Heart right ventricle (tissue), 16 donors: ENCODE results near the gene NSMCE1. TPM values are rescaled to one million over a fixed set of nuclear protein-coding genes. Genes with fewer than 3 reads are reported as not detected.
A peak's percentile ranks its signal among the peaks of the same experiment; 100 is the strongest.

Experiments
- ATAC-seq, 8 donors: fragments of 200-7000 bp; cut with Tn5 transposase; one replicate each; pipeline ENCODE4 v1.9.1; 2020; ENCODE audit warnings: mild to moderate bottlenecking in 8 of 8, moderate library complexity in 8 of 8, moderate number of reproducible peaks in 1 of 8
- DNase-seq, 2 donors: peaks; one replicate each; pipeline ENCODE4 v3.0.0-alpha.2; 2020
- H3K27ac ChIP-seq, 10 donors: fragments of 200-600 bp; sonication (generic) in 2 of 10; one replicate each; pipeline versions ENCODE4 v1.5.0 to v1.8.0; 2020 to 2022; ENCODE audit warnings: mild to moderate bottlenecking in 3 of 10
- H3K27me3 ChIP-seq, 7 donors: fragments of 200-600 bp; one replicate each; pipeline ENCODE4 v1.8.0; 2021 to 2022; ENCODE audit warnings: mild to moderate bottlenecking in 2 of 7
- H3K36me3 ChIP-seq, 9 donors: fragments of 200-600 bp; sonication (generic) in 1 of 9; one replicate each; pipeline versions ENCODE4 v1.5.0 to v1.8.0; 2020 to 2022; ENCODE audit warnings: mild to moderate bottlenecking in 2 of 9
- H3K4me1 ChIP-seq, 9 donors: fragments of 200-600 bp; sonication (generic) in 1 of 9; one replicate each; pipeline versions ENCODE4 v1.5.0 to v1.8.0; 2020 to 2022; ENCODE audit warnings: mild to moderate bottlenecking in 4 of 9
- H3K4me3 ChIP-seq, 10 donors: fragments of 200-600 bp; sonication (generic) in 2 of 10; one replicate each; pipeline versions ENCODE4 v1.5.0 to v1.8.0; 2020 to 2022; ENCODE audit warnings: mild to moderate bottlenecking in 7 of 10, moderate library complexity in 2 of 10
- H3K9me3 ChIP-seq, 11 donors: fragments of 200-600 bp in 10 of 11; sonication (generic) in 2 of 11; one replicate each; pipeline versions ENCODE4 v1.5.0 to v1.8.0; 2013 to 2022; ENCODE audit warnings: mild to moderate bottlenecking in 2 of 11, control low read depth in 1 of 11, moderate library complexity in 1 of 11
- CTCF ChIP-seq, 9 donors: fragments of 200-600 bp; sonication (generic) in 2 of 9; IDR thresholded peaks; one replicate each; pipeline versions ENCODE4 v1.5.0 to v1.8.0; 2021 to 2022; ENCODE audit warnings: antibody characterized with exemption in 9 of 9, mild to moderate bottlenecking in 5 of 9, moderate library complexity in 1 of 9
- WGBS, 2 donors: extraction: QIAGEN DNeasy Blood & Tissue Kit; methylation state at CpG; one replicate each; pipeline ENCODE4 v1.1.7; 2013; ENCODE audit warnings: inconsistent platforms in 1 of 2; 5-methylcytosine and 5-hydroxymethylcytosine counted together
- intact Hi-C, 10 donors: fragments of 100-400 bp; cut with DNase I; formaldehyde crosslinking; loops; one replicate each; pipeline versions ENCODE4 v1.11.1 to v1.14.2; 2022
- polyA plus RNA-seq, 2 donors: library from polyadenylated mRNA; stranded (reverse); fragments of 200-250 nt; gene quantifications; one replicate each; pipeline ENCODE4 v1.2.3, GENCODE V29; 2013
- total RNA-seq, 10 donors: library from RNA; stranded (reverse); fragmentation: NEBNext Ultra II Directional in 3 of 10; extraction: Animal tissue kit (Norgen Biotek cat#: 25700) in 3 of 10; gene quantifications; one replicate each; pipeline versions ENCODE4 v1.2.1 to v1.2.4, GENCODE V29; 2021 to 2023
- donor health status: Arrhythmogenic right ventricular cardiomyopathy.
- donor health status: ischemic (EF 13 %, LVEDD 7.1; RV severe dilation, severe dysfunction).
- donor health status: healthy with polysubstance abuse.
- donor health status: DM: no; HTN: yes; CAD: no.
- donor health status: DM: no; HTN: no; CAD: no.
- donor health status: ischemic (EF 25% LVEDD 6.9; RV normal size, moderate dysfunction).
- donor health status: ischemic (EF 25% LVEDD 5.7; RV mildly dilated, moderate dysfunction).
- donor health status: healthy.
- donor health status: DM: yes; HTN: yes; CAD: no.
- donor health status: Ischemic cardiomyopathy.
- donor health status: ischemic (EF 35%, LVEDD 5.7; RV mildly dilated, moderate dysfunction).
- donor health status: nonischemic (EF 11% LVEDD 7.7; RV severe dilation, severe dysfunction).
- donor health status: DM: yes; HTN: yes; CAD: no.
- donor health status: PGD.
- donor health status: ischemic (EF 29% LVEDD 5.4; RV normal size, mild dysfunction).
- donor health status: nonischemic (EF 23%, LVEDD 6.1; RV moderate dilation, normal function).

Gene NSMCE1
- total and polyA plus RNA-seq, 12 donors, result 33.5 to 57.1 (median 38.1) TPM

- peaks cover 0 to 25% (median 18%) of the 10 kb centered on the region in 9 donors for H3K4me1 ChIP-seq
- H3K27me3 ChIP-seq, result peaks cover 0 to 12% (median 0%) of the 10 kb centered on the region in 7 donors
- WGBS, 2 donors, result 71 to 72% methylated on average over 16 of the region's 16 CpGs
- peaks cover 0 to 13% (median 0%) of the 10 kb centered on the region in 11 donors for H3K9me3 ChIP-seq
- no peaks in the 10 kb centered on the region for H3K36me3 ChIP-seq
- DNase-seq (no peak), ATAC-seq (no peak)
- intact Hi-C loops, result loop anchor here in 6 of 10 donors (5.0 to 10.0 kb wide), 4 partner anchors 54 to 76 kb away; no protein-coding TSS in a partner anchor
- no peak overlapping the region for H3K27ac ChIP-seq
- TF ChIP-seq CTCF (IDR thresholded peaks at IDR 0.05), result no peak
- H3K4me3 ChIP-seq, result no peak overlapping the region
Observed at GRCh38 chr16:27310576-27311447, 42.2 kb upstream of the NSMCE1 start.

DNA sequence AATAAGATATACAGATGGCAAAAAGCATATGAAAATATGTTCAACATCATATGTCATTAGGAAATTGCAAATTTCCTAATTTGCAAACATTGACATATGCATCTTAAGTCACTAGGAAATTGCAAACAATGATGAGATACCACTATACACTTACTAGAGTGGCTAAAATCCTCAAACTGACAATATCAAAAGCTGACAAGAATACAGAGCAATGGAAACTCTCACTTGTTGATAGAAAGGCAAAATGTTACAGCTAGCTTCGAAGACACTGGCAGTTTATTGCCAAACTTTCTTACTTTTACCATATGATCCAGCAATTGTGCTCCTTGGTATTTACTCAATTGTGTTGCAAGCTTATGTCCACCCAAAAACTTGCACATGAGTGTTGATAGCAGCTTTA, 40.2 kb upstream of the NSMCE1 start:
- intact Hi-C loops, result loop anchor here in 1 of 10 donors (10.0 kb wide), 1 partner anchor 46 kb away; no protein-coding TSS in a partner anchor
- WGBS, 2 donors, result 86% methylated on average over 1 of the region's 1 CpG
- no peak for ATAC-seq
- H3K4me3 ChIP-seq, result no peak overlapping the region
- no peaks in the 10 kb centered on the region for H3K36me3 ChIP-seq
- no peak for DNase-seq
- peaks cover 0 to 4% (median 0%) of the 10 kb centered on the region in 7 donors for H3K27me3 ChIP-seq
- peaks cover 0 to 26% (median 6%) of the 10 kb centered on the region in 9 donors for H3K4me1 ChIP-seq
- no peak overlapping the region for H3K27ac ChIP-seq
- no peak for TF ChIP-seq CTCF (IDR thresholded peaks at IDR 0.05)
- H3K9me3 ChIP-seq, result peaks cover 0 to 13% (median 0%) of the 10 kb centered on the region in 11 donors

DNA sequence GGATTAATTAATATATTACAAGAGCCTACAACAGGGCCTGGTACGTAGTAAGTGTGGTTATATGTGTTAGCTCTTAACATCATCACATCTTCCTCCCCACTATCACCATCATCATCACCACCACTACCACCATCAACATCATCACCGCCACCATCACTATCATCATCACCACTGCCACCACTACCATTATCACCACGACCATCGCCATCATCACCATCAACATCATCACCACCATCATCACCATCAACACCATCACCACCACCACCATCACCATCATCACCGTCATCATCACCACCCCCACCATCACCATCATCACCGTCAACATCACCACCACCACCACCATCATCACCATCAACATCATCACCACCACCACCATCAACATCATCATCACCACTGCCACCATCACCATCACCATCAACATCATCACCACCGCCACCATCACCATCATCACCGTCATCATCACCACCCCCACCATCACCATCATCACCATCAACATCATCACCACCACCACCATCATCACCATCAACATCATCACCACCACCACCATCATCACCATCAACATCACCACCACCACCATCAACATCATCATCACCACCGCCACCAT, 37.4 kb upstream of the NSMCE1 start:
- Histone ChIP-seq H3K27ac (peak overlapping the region in 1 of 10 donors; percentile 59), H3K36me3 (no peaks in the 10 kb centered on the region), H3K4me1 (peaks cover 0 to 23% (median 0%) of the 10 kb centered on the region in 9 donors), H3K4me3 (no peak overlapping the region), H3K9me3 (peaks cover 0 to 13% (median 0%) of the 10 kb centered on the region in 11 donors), H3K27me3 (no peaks in the 10 kb centered on the region)
- intact Hi-C loops, result loop anchor here in 1 of 10 donors (10.0 kb wide), 1 partner anchor 49 kb away; no protein-coding TSS in a partner anchor
- no peak for ATAC-seq
- WGBS, 2 donors, result 92 to 98% methylated on average over 9 of the region's 9 CpGs
- no peak for DNase-seq
- no peak for TF ChIP-seq CTCF (IDR thresholded peaks at IDR 0.05)
